ENCODE results near the gene IRF3.

DNA sequence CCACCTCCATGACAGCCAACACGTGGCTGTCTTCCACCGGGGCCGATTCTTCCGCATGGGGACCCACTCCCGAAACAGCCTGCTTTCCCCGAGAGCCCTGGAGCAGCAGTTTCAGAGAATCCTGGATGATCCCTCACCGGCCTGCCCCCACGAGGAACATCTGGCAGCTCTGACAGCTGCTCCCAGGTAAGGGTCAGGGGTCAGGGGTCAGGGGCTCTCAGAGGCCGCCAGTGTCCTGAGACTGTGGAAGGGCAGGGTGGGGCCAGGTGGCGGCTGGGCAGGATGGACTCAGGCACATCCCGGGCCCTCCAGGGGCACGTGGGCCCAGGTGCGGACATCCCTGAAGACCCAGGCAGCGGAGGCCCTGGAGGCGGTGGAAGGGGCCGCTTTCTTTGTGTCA is 40.3 kb upstream of the IRF3 start:
- TF ChIP-seq EZH2 (IDR thresholded peaks at IDR 0.05; ENCODE audit: borderline replicate concordance, low read length) (no peak), CTCF (IDR thresholded peaks at IDR 0.05; ENCODE audit: low read length) (no peak)

All from OCI-LY1 (cell line).